Stimulated activated CD8-positive, alpha-beta memory T cell treated with anti-CD3 and anti-CD28 coated beads, Interleukin-7, amount 100 ng/mL, for 48 hours (primary cell): ENCODE results near the gene SHC4.

Source experiments
- DNase-seq, 2 donors: peaks; one replicate each; pipeline ENCODE4 v3.0.0-alpha.2; 2020; ENCODE audit warnings: low read depth in 1 of 2; ENCODE audit errors: extremely low read depth in 1 of 2

The SHC4 gene, protein sequence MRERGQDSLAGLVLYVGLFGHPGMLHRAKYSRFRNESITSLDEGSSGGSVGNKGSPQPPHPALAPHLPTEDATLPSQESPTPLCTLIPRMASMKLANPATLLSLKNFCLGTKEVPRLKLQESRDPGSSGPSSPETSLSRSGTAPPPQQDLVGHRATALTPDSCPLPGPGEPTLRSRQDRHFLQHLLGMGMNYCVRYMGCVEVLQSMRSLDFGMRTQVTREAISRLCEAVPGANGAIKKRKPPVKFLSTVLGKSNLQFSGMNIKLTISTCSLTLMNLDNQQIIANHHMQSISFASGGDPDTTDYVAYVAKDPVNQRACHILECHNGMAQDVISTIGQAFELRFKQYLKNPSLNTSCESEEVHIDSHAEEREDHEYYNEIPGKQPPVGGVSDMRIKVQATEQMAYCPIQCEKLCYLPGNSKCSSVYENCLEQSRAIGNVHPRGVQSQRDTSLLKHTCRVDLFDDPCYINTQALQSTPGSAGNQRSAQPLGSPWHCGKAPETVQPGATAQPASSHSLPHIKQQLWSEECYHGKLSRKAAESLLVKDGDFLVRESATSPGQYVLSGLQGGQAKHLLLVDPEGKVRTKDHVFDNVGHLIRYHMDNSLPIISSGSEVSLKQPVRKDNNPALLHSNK

DNA sequence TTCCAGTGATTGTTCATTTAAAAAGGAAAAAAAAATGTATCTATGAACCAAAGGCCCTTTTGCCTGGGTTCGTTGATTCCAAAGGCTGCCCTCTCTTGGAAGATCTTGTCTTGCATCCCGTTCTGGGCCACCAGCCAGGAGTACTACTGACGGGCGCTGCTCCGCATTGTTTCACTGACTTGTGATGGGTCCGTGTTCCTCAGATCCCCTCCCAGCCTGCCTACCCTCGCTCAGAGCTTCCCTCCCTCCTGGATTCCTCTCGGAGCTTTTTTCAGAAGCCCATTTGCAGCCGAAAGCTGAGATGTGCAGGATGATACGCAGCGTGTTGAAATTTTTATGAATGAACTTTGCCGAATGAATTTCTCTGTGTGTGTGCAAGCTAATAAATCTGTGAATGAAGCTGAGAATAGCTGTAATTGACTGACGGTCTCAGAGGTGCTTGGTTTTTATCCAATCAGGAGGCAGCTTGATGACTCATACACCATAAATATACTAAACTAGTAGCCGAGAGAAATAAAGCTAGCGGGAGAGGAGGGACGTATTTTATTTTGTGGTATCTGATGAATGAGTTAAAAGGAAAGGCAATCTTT lies at the start of gene SHC4:
SHC4 (minus strand) TSS at position 396 of the 590 bp plus-strand sequence. CDS start 904 bp downstream, outside the sequence.
- DNase-seq: no peak

DNA sequence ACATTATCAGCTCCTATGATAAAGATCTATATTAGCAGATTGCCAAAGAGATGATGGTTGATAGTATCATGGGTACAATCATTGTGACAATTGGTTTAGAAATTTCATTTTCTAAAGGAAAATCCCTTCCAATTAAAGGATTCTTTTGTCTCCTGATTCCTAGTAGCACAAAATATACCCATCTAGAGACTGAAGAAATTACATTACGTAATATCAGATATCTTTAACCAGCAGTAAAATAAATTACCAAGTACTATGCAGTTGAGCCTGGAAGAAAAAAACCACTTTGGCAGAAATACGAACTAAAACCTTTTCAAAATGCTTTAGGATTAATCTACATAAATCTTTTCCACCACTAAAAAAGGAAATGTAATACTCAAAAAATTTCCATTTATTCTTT lies 35.6 kb upstream of the SHC4 start:
- no peak for DNase-seq

DNA sequence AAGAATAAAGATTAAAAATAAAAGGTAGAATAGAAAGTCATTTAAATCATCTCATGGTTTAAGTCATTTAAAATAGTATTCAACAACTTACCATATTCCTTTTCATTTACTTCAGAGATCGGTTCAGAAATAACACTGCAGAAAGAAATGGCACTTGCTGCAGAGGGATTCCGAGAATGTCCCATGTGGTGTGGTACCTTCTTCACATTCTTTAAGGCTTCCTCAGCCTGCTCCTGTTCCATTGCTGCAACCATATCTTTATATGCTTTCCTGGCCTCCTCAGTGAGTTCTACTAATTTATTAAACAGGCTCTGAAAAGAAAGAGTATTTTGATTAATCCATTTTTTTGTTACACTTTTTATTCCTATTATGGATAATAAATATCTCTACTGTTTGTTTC lies 32.6 kb upstream of the SHC4 start:
- no peak for DNase-seq

DNA sequence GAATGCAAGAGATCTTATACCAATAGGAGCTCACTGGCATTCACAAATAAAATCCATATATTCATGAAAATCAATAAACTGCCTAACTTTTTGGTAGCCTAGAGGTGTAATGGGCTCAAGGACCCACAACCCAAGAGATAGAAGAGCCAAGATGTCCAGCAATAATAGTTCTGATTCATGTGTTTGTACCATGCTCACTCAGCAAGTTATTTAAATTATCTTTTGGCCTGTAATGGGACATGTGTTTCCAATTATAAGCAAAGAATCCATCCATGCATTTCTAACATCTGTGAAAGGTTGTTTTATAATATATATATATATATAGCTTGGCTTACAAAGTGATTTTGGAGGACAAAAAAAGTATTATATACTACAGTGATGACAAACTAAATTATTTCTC lies 29.7 kb upstream of the SHC4 start:
- no peak for DNase-seq

DNA sequence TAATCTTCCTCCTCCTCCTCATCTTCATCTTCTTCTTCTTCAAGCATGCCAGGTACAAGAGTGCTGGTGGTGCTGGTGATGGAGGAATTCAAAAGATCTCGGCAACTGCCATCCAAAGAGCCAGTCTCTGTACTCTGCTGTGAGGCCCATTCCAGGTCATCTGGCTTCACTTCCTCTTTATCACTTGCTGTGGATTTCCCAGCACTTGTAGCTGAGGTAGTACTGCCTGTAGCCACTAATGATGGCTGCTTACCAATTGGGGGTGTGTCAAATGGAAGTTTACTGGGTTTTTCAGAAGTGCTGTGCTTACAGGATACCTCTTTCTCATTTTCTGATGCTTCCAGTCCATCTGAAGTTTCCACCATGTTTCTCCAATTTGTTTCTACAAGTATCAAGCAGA lies 28.8 kb upstream of the SHC4 start:
- no peak for DNase-seq

DNA sequence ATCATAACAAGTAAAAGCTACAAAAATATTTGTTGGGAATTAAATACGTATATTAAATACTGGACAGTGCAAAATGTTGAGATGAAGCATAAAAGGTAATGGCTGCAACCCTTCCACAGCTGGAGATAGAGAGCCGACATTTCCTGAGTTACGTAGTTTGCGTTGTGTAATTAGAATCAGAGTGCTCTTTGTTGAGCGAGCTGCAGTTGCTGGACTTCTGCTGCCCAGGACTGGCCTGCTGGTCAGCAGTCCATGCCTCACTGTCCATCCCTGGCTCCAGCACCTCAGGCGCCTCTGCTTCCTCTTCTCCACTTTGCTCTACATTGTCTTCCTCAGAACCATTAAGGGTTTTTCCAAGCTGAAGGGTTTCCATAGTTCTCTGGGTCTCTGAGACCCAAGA lies 28.4 kb upstream of the SHC4 start:
- no peak for DNase-seq

DNA sequence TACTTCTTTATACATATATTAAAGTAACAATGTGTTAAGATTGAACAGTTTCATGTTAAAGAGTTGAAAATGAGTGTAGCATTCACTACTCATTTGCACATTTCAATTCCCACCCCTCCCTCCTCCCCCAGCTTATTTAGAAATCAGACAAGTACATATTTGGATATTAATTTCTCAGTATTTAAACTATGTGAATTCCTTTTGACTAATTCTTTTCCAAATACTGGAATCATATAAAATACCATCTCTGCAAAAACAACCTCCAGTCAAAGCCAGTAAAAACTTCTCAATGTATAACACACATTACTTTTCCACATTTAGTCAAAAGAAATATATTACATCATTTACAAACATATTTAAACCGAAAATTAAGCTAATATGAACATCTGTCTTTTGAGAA lies 25.5 kb upstream of the SHC4 start:
- no peak for DNase-seq

DNA sequence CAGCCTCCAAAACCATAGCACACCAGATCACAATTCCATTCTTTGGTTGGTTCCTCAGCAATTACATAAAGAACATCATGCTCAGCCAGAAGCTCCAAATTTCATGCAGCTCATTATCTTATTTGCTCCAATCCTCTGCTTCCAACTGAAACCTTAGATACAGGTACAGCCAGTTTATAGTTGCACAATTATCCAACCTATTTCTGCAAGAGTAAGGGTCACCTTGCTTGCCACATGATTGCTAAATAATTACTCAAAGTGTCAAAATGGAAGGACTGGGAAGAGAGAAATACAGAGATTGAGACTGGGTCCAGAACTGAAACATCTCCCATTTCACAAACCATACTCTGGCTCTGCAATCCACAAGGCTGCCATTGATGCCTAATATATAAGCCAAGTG lies 23.4 kb upstream of the SHC4 start:
- DNase-seq: no peak

DNA sequence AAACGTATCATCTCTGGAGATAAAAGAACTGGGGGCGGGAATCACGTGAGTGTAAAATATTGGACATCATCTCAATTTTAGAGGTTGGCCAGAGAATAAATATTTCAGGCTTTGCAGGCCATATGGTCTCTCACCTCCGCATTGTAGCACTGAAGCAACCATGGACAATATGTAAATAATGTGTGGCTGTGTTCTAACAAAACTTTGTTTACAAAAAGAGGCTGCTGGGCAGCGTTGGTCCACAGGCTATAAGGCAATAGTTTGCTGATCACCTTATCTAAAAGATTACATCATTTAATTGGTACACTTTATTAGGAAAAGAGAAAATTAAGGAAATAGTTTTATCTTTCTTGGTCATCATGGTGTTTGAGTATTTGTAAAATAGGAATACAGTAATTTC lies 22.5 kb upstream of the SHC4 start:
- no peak for DNase-seq

DNA sequence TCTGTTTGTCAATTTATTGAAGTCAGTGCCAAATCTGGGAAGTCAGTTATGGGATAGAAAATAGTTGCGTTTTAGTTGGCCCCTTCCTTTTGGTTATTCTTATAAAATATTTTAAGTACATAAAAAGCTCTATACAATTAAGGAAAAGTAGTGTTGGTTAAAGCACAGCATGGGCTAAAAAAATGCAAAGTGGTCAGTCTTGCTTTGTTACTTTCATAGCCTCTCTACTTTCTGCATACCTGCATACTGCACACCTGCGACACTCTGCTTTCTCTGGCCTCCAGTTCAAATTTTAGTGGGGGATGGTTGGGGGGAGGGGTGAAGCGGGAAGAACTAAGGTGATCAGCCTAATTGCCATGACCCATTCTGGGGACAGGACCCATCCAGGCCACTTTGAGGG lies 21.8 kb upstream of the SHC4 start:
- DNase-seq: no peak

DNA sequence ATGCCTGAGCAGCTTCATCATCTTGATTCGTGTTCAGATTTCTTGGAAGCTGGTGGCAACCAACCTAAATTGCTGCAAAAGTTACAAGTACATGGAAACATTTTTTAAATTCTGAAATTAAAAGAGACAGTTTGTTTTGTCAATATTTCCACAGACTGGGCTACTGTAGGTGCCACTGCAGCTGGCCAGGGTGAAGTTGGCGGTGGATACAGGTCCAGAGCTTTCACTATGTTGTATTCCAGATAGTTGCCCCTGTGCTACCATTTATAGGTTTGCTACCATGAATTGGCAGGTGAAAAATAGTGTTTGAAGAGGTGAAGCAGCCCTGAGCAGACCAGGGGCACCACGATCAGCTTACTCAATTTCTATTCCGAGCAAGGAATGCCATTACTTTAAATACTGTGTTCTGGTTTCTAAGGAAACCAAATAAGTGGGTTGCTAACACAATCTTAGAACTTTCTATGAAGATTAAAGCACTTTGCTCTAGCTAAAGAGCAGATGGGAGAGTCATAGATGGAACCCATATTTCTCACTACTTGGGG lies 21.2 kb upstream of the SHC4 start:
- no peak for DNase-seq

DNA sequence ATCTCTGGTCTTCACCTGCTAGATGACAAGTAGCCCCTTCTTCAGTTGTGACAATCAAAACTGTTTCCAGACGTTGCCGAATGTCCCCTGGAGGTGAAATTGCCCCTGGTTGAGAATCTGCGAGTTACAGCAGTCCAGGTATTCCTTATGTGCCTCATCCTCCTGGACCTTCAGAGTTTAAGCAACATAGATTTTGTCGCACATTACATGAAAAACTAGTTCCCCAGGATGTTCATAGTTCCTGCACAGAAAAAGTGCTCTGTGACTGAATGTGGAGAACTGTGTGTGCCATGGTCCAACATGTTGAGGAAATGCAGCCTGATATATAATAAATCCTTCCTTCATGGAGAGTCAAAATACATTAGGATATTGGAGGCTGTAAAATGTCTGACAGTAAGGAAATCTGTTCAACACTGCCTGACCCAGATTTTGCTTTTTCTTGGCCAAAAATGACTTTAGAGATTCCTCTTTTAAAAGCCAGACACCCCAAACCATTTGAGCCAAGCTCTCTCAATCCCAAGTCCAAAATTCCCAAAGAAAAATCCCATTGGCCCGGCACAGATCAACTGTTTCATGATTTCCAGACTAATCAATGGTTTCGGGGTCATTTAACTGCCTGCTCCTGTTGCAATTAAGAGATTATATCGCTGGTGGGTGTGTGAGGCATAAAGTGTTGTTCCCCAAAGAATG lies 20.4 kb upstream of the SHC4 start:
- no peak for DNase-seq

DNA sequence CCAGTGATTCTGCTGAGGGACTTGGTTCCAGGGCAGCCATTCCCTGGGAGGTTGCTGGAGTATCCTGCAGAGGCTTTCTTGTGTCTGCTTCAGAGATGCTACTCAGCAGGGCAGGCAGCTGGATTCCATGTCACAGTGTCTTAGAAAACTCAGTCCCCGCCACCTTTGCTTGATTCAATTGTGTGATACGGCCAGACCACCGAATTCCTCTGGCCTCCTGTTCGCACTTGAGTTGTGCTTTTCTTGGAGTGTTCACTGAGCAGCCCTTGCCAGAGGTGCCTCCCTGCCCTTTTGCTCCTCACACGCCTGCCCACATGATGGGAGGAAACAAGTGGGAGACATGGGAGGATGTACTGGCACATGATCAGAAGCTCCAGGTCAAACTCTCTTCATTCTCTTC lies 19.6 kb upstream of the SHC4 start:
- DNase-seq: no peak

DNA sequence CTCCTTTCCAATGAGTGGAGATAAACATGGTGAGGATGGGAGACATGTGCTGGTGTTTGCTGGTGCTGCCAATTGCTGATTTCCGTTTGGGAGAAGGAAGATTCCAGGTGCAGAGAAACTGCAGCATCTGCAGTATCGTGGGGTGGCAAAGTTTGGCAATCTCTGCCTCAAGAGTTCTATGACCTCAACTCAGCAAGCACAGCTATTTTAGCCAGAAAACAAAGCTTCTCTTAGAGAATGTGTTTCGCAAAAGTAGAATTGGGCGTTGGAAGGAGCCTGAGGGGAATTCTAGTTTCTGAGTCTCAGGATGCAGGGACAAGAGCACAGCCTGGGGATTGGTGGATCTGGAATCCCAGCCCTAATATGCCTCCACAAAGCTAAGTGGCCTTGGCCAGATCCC lies 18.2 kb upstream of the SHC4 start:
- DNase-seq: no peak

DNA sequence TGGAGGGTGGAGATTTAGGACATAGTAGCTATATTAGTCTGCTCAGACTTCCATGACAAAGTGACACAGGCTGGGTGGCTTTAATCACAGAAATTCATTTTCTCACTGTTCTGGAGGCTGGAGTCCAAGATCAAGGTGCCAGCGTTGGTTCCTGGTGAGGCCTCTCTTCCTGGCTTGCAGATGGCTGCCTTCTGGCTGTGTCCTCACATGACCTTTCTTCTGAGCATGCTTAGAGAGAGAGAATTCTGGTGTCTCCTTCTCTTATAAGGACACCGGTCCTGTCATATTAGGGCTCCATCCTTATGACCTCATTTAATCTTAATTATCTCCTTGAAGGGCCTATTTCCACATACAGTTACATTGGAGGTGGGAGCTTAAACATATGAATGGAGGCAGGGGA lies 14.9 kb upstream of the SHC4 start:
- DNase-seq: no peak

DNA sequence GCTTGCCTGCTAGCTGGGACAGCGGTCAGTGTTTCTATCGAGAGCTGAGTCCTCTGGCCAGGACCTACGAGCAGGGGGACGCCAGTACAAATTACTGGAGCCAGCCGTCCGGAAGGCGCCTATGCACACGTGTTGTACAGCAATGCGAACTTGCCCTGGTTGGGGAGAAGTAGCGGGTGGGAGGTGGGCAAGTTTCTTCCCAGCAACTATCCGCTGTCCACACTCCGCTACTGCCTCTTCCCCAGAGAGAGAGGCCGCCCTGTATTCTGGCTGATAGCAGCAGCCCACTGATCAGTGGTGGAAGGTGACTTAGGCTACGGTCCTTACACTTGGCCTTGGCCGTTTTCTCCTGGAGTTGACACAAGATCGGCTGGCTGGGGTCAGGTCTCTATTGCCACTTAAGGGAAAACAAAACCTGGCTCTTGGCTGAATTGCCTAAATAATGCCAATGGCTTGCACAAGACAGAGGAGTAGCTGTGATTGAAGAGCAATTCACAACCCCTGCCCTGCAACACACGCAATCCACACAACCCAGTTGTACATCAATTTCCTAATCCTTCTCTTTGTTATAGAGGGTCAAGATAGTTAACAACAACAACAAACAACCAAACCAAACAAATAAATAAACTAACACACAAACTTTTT lies 12.8 kb upstream of the SHC4 start:
- DNase-seq: no peak

DNA sequence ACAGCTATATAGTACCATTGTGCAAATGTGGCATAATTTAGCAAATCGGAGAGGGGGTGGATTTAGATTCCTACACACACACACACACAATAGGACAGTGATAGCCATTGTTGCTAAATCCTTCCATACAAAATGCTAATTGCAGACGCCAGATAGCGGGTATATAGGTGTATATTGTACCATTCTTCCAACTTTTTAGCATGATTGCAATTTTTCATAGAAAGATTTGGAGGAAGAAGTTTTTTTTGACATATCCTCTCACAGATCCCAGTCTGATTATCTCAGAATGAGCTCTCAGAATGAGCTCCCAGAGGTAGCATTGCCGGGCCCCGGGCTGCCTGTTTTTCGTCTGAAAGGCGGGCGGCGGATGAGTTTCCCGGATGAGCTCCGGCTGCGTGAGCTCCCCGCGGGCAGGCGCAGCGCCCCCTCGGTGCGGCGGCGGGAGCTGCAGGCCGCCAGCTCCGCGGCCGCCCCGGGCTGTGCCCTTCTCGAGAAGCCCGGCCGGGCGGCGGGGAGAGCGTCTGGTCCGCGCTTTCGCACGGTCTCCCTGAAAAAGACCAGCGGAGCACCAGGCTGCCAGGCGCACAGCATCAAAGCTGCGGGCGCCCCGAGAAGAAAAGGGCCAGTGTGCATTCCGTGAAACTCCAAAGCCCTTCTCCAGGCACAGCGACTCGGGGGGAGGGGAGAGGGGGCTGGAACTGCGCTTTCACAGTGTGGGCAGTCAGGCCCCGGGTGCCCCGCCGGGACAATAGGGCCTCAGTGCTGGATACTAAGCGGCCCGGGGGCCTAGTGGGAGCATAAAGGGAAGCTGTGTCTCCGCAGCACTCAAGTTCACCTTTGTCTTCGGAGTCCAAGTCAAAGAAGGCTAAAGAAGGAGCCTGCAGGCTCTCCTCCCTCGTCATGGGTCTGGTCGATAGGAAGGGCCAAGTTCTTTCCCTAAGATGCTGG lies 12.0 kb upstream of the SHC4 start:
- peak; percentile 62 to 63 for DNase-seq

DNA sequence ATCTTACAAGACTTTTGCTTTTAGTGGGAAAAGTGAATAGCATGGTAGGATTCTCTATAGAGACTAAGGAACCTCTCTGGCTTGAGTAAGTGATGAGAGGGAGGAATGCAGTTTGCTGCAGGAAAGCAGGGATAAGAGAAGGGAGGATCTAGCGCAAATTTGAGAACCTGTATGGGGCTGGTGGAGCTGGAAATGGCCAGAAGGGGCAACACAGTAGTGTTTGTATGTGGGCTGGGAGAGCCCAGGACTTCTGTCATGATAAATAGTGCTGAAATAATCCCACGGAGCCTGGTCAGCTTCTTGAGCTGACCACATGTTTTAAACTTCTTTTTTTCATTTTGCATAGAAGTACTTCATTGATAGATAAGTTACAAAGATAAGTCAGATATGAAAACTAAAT lies 11.2 kb upstream of the SHC4 start:
- DNase-seq: no peak

DNA sequence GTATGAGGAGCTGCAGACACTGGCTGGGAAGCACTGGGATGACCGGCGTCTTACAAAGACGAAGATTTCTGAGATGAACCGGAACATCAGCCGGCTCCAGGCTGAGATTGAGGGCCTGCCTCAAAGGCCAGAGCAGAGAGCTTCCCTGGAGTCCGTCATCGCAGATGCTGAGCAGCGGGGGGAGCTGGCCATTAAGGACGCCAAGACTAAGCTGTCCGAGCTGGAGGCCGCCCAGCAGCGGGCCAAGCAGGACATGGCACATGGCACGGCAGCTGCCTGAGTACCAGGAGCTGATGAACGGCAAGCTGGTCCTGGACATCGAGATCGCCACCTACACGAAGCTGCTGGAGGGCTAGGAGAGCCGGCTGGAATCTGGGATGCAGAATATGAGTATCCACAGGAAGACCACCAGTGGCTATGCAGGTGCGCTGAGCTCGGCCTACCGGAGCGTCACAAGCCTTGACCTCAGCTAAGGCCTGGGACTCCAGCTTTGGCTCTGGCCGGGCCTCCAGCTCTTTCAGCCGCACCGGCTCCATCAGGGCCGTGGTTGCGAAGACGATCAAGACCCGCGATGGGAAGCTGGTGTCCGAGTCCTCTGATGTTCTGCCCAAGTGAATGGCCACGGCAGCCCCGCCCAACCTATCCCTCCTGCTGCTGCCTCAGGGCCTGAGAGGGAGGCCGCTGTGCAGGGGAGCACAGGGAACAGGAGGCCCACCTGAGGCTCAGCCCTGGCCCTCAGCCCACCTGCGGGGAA lies 9.2 kb upstream of the SHC4 start:
- no peak for DNase-seq
